Liver (tissue), 9 donors: Measurements from ENCODE around the gene RAD51B. TPM values are rescaled to one million over a fixed set of nuclear protein-coding genes. Genes with fewer than 3 reads are reported as not detected.

Source experiments
- DNase-seq: peaks from one replicate; pipeline ENCODE4 v3.0.0-alpha.2; 2017; ENCODE audit warnings: low spot score
- H3K27ac ChIP-seq, 2 donors: one replicate each; pipeline ENCODE4 v1.7.0; 2013; ENCODE audit warnings: inconsistent platforms in 2 of 2, low read length in 2 of 2, control low read depth in 1 of 2, low read depth in 1 of 2, mild to moderate bottlenecking in 1 of 2
- H3K27me3 ChIP-seq, 4 donors: one replicate each; pipeline versions ENCODE4 v1.6.1 to v1.7.0; 2013; ENCODE audit warnings: low read length in 3 of 4, inconsistent platforms in 1 of 4, mild to moderate bottlenecking in 1 of 4, moderate library complexity in 1 of 4; ENCODE audit not compliant: control insufficient read depth in 4 of 4, insufficient read depth in 4 of 4
- H3K36me3 ChIP-seq, 4 donors: one replicate each; pipeline versions ENCODE4 v1.6.1 to v1.7.0; 2013; ENCODE audit warnings: low read length in 3 of 4, mild to moderate bottlenecking in 3 of 4, low read depth in 1 of 4, moderate library complexity in 1 of 4; ENCODE audit not compliant: control insufficient read depth in 4 of 4, insufficient read depth in 3 of 4
- H3K4me1 ChIP-seq, 4 donors: one replicate each; pipeline versions ENCODE4 v1.6.1 to v1.7.0; 2013; ENCODE audit warnings: low read length in 3 of 4, mild to moderate bottlenecking in 3 of 4, moderate library complexity in 1 of 4; ENCODE audit not compliant: control insufficient read depth in 4 of 4, insufficient read depth in 4 of 4
- H3K4me3 ChIP-seq, 3 donors: one replicate each; pipeline versions ENCODE4 v1.6.1 to v1.7.0; 2013; ENCODE audit warnings: low read length in 3 of 3, control low read depth in 1 of 3, low read depth in 1 of 3, mild to moderate bottlenecking in 1 of 3
- H3K9ac ChIP-seq, 2 donors: one replicate each; pipeline ENCODE4 v1.7.0; 2013; ENCODE audit warnings: low read length in 2 of 2, mild to moderate bottlenecking in 2 of 2, moderate library complexity in 2 of 2, control low read depth in 1 of 2, low read depth in 1 of 2
- H3K9me3 ChIP-seq, 4 donors: one replicate each; pipeline versions ENCODE4 v1.6.1 to v1.7.0; 2013; ENCODE audit warnings: low read length in 3 of 4; ENCODE audit not compliant: control insufficient read depth in 4 of 4
- ATF3 ChIP-seq: IDR thresholded peaks from 2 replicates; pipeline ENCODE4 v1.6.1; 2016; ENCODE audit warnings: antibody characterized with exemption
- EGR1 ChIP-seq, 2 donors: IDR thresholded peaks; 2 replicates each; pipeline ENCODE4 v1.6.1; 2016 to 2018; ENCODE audit warnings: antibody characterized with exemption in 2 of 2, low read depth in 2 of 2
- FOXA1 ChIP-seq: IDR thresholded peaks from 2 replicates; pipeline ENCODE4 v1.6.1; 2016; ENCODE audit warnings: antibody characterized with exemption
- GABPA ChIP-seq, 2 donors: IDR thresholded peaks in 1 of 2; conservative IDR thresholded peaks in 1 of 2; 2 replicates each; pipeline ENCODE4 v1.6.1; 2016; ENCODE audit warnings: antibody characterized with exemption in 2 of 2, mild to moderate bottlenecking in 1 of 2, moderate library complexity in 1 of 2
- HNF4A ChIP-seq, 2 donors: conservative IDR thresholded peaks; 2 replicates each; pipeline ENCODE4 v1.6.1; 2016; ENCODE audit warnings: antibody characterized with exemption in 2 of 2, mild to moderate bottlenecking in 2 of 2
- HNF4G ChIP-seq: IDR thresholded peaks from 2 replicates; pipeline ENCODE4 v1.6.1; 2016; ENCODE audit warnings: antibody characterized with exemption
- JUND ChIP-seq, 2 donors: IDR thresholded peaks; 2 replicates each; pipeline ENCODE4 v1.6.1; 2016; ENCODE audit warnings: antibody characterized with exemption in 2 of 2
- MAX ChIP-seq: IDR thresholded peaks from 2 replicates; pipeline ENCODE4 v1.6.1; 2016; ENCODE audit warnings: antibody characterized with exemption
- RAD21 ChIP-seq, 2 donors: IDR thresholded peaks; 2 replicates each; pipeline ENCODE4 v1.6.1; 2016; ENCODE audit warnings: antibody characterized with exemption in 2 of 2, mild to moderate bottlenecking in 2 of 2
- REST ChIP-seq: IDR thresholded peaks from 2 replicates; pipeline ENCODE4 v1.6.1; 2016; ENCODE audit warnings: antibody characterized with exemption, mild to moderate bottlenecking
- RXRA ChIP-seq, 2 donors: IDR thresholded peaks; 2 replicates each; pipeline ENCODE4 v1.6.1; 2017 to 2018; ENCODE audit warnings: antibody characterized with exemption in 2 of 2, mild to moderate bottlenecking in 1 of 2
- SP1 ChIP-seq: IDR thresholded peaks from 2 replicates; pipeline ENCODE4 v1.6.1; 2018; ENCODE audit warnings: antibody characterized with exemption, mild to moderate bottlenecking
- TAF1 ChIP-seq: conservative IDR thresholded peaks from 2 replicates; pipeline ENCODE4 v1.6.1; 2016; ENCODE audit warnings: antibody characterized with exemption, mild to moderate bottlenecking
- YY1 ChIP-seq: IDR thresholded peaks from 2 replicates; pipeline ENCODE4 v1.6.1; 2016; ENCODE audit warnings: antibody characterized with exemption, mild to moderate bottlenecking
- WGBS: extraction: QIAGEN DNeasy Blood & Tissue Kit; methylation state at CpG from one replicate; pipeline ENCODE4 v1.1.7; 2013; 5-methylcytosine and 5-hydroxymethylcytosine counted together
- polyA plus RNA-seq, 2 donors: library from polyadenylated mRNA; stranded (reverse) in 1 of 2; unstranded in 1 of 2; fragments of 200-250 nt in 1 of 2; fragments of >200 nt in 1 of 2; fragmentation: Nextera tagmentation in 1 of 2; extraction: Ambion mirVana in 1 of 2; gene quantifications; one replicate each; pipeline versions ENCODE4 v1.2.1 to v1.2.3, GENCODE V29; 2013 to 2015
- total RNA-seq, 2 donors: library from RNA; depleted of rRNA; stranded (reverse); fragments of >200 nt; gene quantifications; one replicate each; pipeline ENCODE4 v1.2.3, GENCODE V29; 2014
- TF ChIP-seq, protein P1 (sequence below): IDR thresholded peaks from 2 replicates; pipeline ENCODE4 v1.6.1; 2016; ENCODE audit warnings: antibody characterized with exemption
- TF ChIP-seq, protein P2 (sequence below): fragments of 150-350 bp; IDR thresholded peaks from 2 replicates; pipeline ENCODE4 v1.5.1; 2017; ENCODE audit warnings: improper control_type of control experiment, low read depth, low read length; ENCODE audit not compliant: missing input control
- donor health status: healthy.
- donor health status: healthy.
- donor health status: healthy.
- donor health status: healthy.
- donor health status: healthy.

Gene RAD51B
- total and polyA plus RNA-seq, 4 donors, result 0.81 to 12.9 (median 2.4) TPM

DNA sequence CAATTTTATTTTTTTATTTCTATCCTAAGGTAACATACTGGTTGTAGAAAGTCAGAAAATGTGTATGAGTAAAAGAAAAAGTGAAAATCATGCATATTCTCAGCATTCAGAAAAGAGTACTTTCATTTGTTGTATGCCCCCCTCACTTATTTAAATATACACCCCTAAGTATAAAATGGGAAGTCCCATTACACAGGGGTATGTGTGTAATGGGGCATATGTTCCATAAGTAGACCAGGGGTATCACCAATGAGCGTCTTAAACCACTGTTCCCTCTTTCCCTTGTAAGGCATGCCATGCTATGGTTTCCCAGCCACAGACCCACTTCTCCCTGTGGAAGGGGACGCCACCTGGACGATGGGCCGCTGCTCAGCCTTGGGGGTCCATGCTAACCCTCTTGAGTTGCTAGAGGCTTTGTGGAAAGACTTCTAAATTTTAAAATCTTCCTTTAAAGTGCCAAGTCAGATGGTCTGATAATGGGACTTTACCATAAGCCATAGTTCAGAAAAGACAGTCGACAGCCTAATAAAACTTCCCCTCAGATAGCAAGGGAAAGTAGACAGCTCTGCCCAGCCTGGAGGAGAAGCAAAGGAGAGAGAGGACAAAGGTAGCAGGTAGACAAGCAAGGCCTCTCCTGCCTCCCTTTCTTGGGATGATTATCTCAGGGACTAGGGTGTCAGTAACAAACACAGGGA lies 855.1 kb downstream of the RAD51B start:
- no peak overlapping the region for H3K4me3 ChIP-seq
- TF ChIP-seq, protein P1, sequence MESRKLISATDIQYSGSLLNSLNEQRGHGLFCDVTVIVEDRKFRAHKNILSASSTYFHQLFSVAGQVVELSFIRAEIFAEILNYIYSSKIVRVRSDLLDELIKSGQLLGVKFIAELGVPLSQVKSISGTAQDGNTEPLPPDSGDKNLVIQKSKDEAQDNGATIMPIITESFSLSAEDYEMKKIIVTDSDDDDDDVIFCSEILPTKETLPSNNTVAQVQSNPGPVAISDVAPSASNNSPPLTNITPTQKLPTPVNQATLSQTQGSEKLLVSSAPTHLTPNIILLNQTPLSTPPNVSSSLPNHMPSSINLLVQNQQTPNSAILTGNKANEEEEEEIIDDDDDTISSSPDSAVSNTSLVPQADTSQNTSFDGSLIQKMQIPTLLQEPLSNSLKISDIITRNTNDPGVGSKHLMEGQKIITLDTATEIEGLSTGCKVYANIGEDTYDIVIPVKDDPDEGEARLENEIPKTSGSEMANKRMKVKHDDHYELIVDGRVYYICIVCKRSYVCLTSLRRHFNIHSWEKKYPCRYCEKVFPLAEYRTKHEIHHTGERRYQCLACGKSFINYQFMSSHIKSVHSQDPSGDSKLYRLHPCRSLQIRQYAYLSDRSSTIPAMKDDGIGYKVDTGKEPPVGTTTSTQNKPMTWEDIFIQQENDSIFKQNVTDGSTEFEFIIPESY, result no peak
- no peak for TF ChIP-seq YY1
- TF ChIP-seq FOXA1, result no peak
- no peak for TF ChIP-seq GABPA (IDR thresholded peaks at IDR 0.05 in 1 of 2, conservative IDR thresholded peaks at IDR 0.05 in 1 of 2)
- no peak for TF ChIP-seq ATF3
- no peak for TF ChIP-seq RAD21 (IDR thresholded peaks at IDR 0.05)
- TF ChIP-seq TAF1, result no peak
- no peak for TF ChIP-seq REST
- no peak for TF ChIP-seq EGR1 (IDR thresholded peaks at IDR 0.05; ENCODE audit: low read depth in 2 of 2)
- no peak for TF ChIP-seq SP1
- TF ChIP-seq HNF4A (conservative IDR thresholded peaks at IDR 0.05), result no peak
- TF ChIP-seq JUND (IDR thresholded peaks at IDR 0.05), result no peak
- no peak for TF ChIP-seq HNF4G
- TF ChIP-seq, protein P2, sequence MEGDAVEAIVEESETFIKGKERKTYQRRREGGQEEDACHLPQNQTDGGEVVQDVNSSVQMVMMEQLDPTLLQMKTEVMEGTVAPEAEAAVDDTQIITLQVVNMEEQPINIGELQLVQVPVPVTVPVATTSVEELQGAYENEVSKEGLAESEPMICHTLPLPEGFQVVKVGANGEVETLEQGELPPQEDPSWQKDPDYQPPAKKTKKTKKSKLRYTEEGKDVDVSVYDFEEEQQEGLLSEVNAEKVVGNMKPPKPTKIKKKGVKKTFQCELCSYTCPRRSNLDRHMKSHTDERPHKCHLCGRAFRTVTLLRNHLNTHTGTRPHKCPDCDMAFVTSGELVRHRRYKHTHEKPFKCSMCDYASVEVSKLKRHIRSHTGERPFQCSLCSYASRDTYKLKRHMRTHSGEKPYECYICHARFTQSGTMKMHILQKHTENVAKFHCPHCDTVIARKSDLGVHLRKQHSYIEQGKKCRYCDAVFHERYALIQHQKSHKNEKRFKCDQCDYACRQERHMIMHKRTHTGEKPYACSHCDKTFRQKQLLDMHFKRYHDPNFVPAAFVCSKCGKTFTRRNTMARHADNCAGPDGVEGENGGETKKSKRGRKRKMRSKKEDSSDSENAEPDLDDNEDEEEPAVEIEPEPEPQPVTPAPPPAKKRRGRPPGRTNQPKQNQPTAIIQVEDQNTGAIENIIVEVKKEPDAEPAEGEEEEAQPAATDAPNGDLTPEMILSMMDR, result no peak
- no peak for TF ChIP-seq RXRA (IDR thresholded peaks at IDR 0.05)
- no peak for TF ChIP-seq MAX
- H3K4me1 ChIP-seq, result peaks cover 4 to 26% (median 12%) of the 10 kb centered on the region in 4 donors
- 94% methylated on average over 5 of the region's 5 CpGs for WGBS
- no peaks in the 10 kb centered on the region for H3K36me3 ChIP-seq
- no peaks in the 10 kb centered on the region for H3K27me3 ChIP-seq
- no peak overlapping the region for H3K27ac ChIP-seq
- no peak overlapping the region for H3K9ac ChIP-seq
- H3K9me3 ChIP-seq, result no peaks in the 10 kb centered on the region
- DNase-seq, result no peak
